Liver (tissue), 3 donors: ENCODE results near the gene FBN1.

Source experiments
- CTCF ChIP-seq: fragments of 150-350 bp; IDR thresholded peaks from 2 replicates; pipeline ENCODE4 v1.5.1; 2017; ENCODE audit warnings: improper control_type of control experiment, low read depth, low read length; ENCODE audit not compliant: missing input control
- HNF4G ChIP-seq: IDR thresholded peaks from 2 replicates; pipeline ENCODE4 v1.6.1; 2016; ENCODE audit warnings: antibody characterized with exemption
- REST ChIP-seq: IDR thresholded peaks from 2 replicates; pipeline ENCODE4 v1.6.1; 2016; ENCODE audit warnings: antibody characterized with exemption, mild to moderate bottlenecking
- YY1 ChIP-seq: IDR thresholded peaks from 2 replicates; pipeline ENCODE4 v1.6.1; 2016; ENCODE audit warnings: antibody characterized with exemption, mild to moderate bottlenecking
- donor health status: healthy.
- donor health status: healthy.

- peak; percentile 46 for TF ChIP-seq CTCF
- TF ChIP-seq YY1: no peak
- no peak for TF ChIP-seq REST
- no peak for TF ChIP-seq HNF4G
These were observed 138.0 kb downstream of the FBN1 start for GRCh38 chr15:48507416-48508065.
